ENCODE results near the gene CPLANE1. TPM values are rescaled to one million over a fixed set of nuclear protein-coding genes. Genes with fewer than 3 reads are reported as not detected.
"Not testable (repeated sequence)": the region's sequence is repeated elsewhere in the genome, so short reads cannot be mapped to it uniquely, and the experiment has no call there.

Gene CPLANE1
- total RNA-seq, 4 donors from 2014 or later: 17.0 to 24.5 (median 19.1) TPM

- intact Hi-C loops (cut with DNase I): no loop called here
- Histone ChIP-seq H3K4me3 (no peak overlapping the region), H3K27ac (replicated peaks in 1 of 4) (no peak overlapping the region), H3K4me1 (no peaks in the 10 kb centered on the region), H3K9me3 (no peaks in the 10 kb centered on the region), H3K36me3 (peaks cover 0 to 35% (median 0%) of the 10 kb centered on the region in 4 donors), H3K27me3 (no peaks in the 10 kb centered on the region)
- TF ChIP-seq POLR2A (IDR thresholded peaks at IDR 0.05; ENCODE audit: low read depth): no peak
- TF ChIP-seq POLR2AphosphoS5 (IDR thresholded peaks at IDR 0.05): no peak
- TF ChIP-seq, protein P1, sequence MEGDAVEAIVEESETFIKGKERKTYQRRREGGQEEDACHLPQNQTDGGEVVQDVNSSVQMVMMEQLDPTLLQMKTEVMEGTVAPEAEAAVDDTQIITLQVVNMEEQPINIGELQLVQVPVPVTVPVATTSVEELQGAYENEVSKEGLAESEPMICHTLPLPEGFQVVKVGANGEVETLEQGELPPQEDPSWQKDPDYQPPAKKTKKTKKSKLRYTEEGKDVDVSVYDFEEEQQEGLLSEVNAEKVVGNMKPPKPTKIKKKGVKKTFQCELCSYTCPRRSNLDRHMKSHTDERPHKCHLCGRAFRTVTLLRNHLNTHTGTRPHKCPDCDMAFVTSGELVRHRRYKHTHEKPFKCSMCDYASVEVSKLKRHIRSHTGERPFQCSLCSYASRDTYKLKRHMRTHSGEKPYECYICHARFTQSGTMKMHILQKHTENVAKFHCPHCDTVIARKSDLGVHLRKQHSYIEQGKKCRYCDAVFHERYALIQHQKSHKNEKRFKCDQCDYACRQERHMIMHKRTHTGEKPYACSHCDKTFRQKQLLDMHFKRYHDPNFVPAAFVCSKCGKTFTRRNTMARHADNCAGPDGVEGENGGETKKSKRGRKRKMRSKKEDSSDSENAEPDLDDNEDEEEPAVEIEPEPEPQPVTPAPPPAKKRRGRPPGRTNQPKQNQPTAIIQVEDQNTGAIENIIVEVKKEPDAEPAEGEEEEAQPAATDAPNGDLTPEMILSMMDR (IDR thresholded peaks at IDR 0.05): no peak
- no peak for TF ChIP-seq EP300 (IDR thresholded peaks at IDR 0.05)
- 74% methylated on average over 2 of the region's 2 CpGs for WGBS
- no peak for DNase-seq (ENCODE audit: extremely low spot score)
Observed at GRCh38 chr5:37090781-37091180, 158.4 kb downstream of the CPLANE1 start.

DNA sequence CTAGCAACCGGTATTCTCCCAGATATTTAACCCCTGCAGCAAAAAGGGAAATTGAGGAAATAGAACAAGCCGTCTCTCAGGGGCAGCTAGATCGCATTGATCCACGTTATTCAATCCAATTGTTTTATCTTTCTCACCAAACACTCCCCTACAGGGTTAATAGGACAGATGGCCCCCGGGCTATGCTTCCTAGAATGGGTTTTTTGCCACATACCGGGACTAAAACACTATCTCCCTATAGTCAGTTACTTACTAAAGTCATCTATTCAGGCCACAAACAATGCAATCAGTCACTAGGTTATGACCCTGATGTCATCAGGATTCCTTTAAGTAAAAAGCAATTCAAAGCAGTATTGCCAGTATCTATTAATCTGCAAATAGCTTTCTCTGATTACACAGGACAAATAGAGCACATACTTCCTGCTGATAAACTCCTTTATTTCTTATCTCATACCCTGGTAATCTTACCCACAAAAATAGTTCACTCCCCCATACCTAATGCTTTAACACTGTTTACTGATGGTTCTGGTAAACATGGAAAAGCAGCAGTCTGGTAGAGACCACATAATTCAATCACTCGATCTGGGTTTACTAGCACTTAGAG, 159.0 kb downstream of the CPLANE1 start:
- no peaks in the 10 kb centered on the region for H3K4me1 ChIP-seq
- H3K9me3 ChIP-seq: no peaks in the 10 kb centered on the region
- 76% methylated on average over 7 of the region's 7 CpGs for WGBS
- DNase-seq (ENCODE audit: extremely low spot score): no peak
- intact Hi-C loops (cut with DNase I): no loop called here
- no peak for TF ChIP-seq POLR2A (IDR thresholded peaks at IDR 0.05; ENCODE audit: low read depth)
- TF ChIP-seq POLR2AphosphoS5 (IDR thresholded peaks at IDR 0.05): no peak
- TF ChIP-seq, protein P1 (IDR thresholded peaks at IDR 0.05): no peak
- no peak overlapping the region for H3K27ac ChIP-seq (replicated peaks in 1 of 4)
- H3K36me3 ChIP-seq: peaks cover 0 to 39% (median 2%) of the 10 kb centered on the region in 4 donors
- no peaks in the 10 kb centered on the region for H3K27me3 ChIP-seq
- H3K4me3 ChIP-seq: no peak overlapping the region

GRCh38 chr5:37088009-37088408, 161.2 kb downstream of the CPLANE1 start:
- 88% methylated on average over 6 of the region's 6 CpGs for WGBS
- H3K9me3 ChIP-seq: no peaks in the 10 kb centered on the region
- H3K27me3 ChIP-seq: no peaks in the 10 kb centered on the region
- H3K36me3 ChIP-seq: peaks cover 0 to 36% (median 2%) of the 10 kb centered on the region in 4 donors
- no peak overlapping the region for H3K4me3 ChIP-seq
- TF ChIP-seq, protein P1 (IDR thresholded peaks at IDR 0.05): no peak
- TF ChIP-seq POLR2A (IDR thresholded peaks at IDR 0.05; ENCODE audit: low read depth): no peak
- no peak for TF ChIP-seq EP300 (IDR thresholded peaks at IDR 0.05)
- TF ChIP-seq POLR2AphosphoS5 (IDR thresholded peaks at IDR 0.05): no peak
- intact Hi-C loops (cut with DNase I): no loop called here
- no peak overlapping the region for H3K27ac ChIP-seq (replicated peaks in 1 of 4)
- DNase-seq (ENCODE audit: extremely low spot score): no peak
- H3K4me1 ChIP-seq: no peaks in the 10 kb centered on the region

DNA sequence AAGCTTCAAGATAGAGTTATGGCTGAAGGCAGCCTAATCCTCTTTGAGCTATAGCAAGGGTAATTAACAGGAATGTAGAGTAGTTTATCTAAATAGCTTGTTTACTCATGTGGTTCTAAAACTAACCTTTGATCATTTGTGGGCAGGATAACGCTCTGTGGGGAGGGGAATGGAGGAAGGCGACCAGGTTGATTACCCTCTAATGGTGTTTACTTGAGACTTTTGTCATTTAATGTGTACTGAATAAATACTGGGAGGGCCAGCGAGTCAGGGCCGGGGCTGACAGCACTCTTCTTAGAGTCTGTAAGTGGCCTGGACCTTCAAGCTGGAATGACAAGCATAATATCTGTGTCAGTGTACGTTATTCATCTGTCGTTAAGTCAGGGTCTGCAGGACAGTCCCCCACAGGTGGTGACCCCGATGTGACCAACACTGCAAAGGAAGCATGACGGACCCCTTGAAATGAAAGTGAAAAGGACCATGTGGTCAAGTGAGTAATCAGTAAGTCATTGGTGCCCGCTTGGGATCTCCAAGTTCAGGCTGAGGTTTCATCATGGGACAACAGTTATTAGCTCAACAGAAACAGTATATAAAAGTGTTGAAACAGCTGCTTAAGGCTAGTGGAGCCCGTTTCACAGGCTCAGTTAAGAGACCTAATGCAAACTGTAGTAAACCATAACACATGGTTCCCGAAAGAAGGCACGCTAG, 162.6 kb downstream of the CPLANE1 start:
- Histone ChIP-seq H3K27me3 (no peaks in the 10 kb centered on the region), H3K27ac (replicated peaks in 1 of 4) (no peak overlapping the region), H3K36me3 (peaks cover 0 to 33% (median 2%) of the 10 kb centered on the region in 4 donors), H3K4me3 (no peak overlapping the region), H3K4me1 (no peaks in the 10 kb centered on the region), H3K9me3 (no peaks in the 10 kb centered on the region)
- 78% methylated on average over 10 of the region's 12 CpGs for WGBS
- no peak for DNase-seq (ENCODE audit: extremely low spot score)
- intact Hi-C loops (cut with DNase I): no loop called here
- TF ChIP-seq POLR2AphosphoS5 (IDR thresholded peaks at IDR 0.05): no peak
- TF ChIP-seq POLR2A (IDR thresholded peaks at IDR 0.05; ENCODE audit: low read depth): no peak
- no peak for TF ChIP-seq EP300 (IDR thresholded peaks at IDR 0.05)
- TF ChIP-seq, protein P1 (IDR thresholded peaks at IDR 0.05): no peak

DNA sequence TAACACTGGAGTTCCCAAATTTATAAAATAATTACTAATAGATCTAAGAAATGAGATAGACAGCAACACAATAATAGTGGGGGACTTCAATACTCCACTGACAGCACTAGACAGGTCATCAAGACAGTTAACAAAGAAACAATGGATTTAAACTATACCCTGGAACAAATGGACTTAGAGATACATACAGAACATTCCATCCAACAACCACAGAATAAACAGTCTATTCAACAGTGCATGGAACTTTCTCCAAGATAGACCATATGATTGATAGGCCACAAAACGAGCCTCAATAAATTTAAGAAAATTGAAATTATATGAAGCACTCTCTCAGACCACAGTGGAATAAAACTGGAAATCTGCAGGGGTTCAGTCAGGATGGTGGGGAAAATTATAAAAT, 163.2 kb downstream of the CPLANE1 start:
- intact Hi-C loops (cut with DNase I); H3K27ac ChIP-seq (replicated peaks in 1 of 4); H3K27me3 ChIP-seq; H3K4me3 ChIP-seq; H3K4me1 ChIP-seq; DNase-seq (ENCODE audit: extremely low spot score); H3K9me3 ChIP-seq: not testable (repeated sequence)
- peaks cover 0 to 36% (median 2%) of the 10 kb centered on the region in 4 donors for H3K36me3 ChIP-seq
- 53% methylated on average over 1 of the region's 1 CpG for WGBS

DNA sequence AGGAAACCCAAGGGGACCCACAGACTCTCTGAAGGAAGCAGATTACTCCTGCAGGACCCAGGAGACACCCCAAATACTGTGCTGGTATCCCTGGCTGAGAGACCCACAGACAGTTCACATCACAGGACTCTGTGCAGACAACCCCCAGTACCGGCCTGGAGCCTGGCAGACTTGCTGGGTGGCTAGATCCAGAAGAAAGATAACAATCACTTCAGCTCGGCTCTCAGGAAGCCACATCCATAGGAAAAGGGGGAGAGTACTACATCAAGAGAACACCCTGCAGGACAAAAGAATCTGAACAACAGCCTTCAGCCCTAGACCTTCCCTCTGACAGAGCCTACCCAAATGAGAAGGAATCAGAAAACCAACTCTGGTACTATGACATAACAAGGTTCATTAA, 166.2 kb downstream of the CPLANE1 start:
- H3K4me1 ChIP-seq; H3K4me3 ChIP-seq; H3K27me3 ChIP-seq; H3K9me3 ChIP-seq; DNase-seq (ENCODE audit: extremely low spot score); H3K27ac ChIP-seq (replicated peaks in 1 of 4); intact Hi-C loops (cut with DNase I): not testable (repeated sequence)
- 80% methylated on average over 2 of the region's 2 CpGs for WGBS
- peaks cover 4 to 59% (median 8%) of the 10 kb centered on the region in 4 donors for H3K36me3 ChIP-seq
